ENCODE measurements around the gene SLC4A2.

- TF ChIP-seq CTCF (IDR thresholded peaks at IDR 0.05; ENCODE audit: low read length) (no peak), EZH2 (optimal IDR thresholded peaks at IDR 0.05; ENCODE audit: low read depth, low read length) (no peak), EZH2phosphoT487 (IDR thresholded peaks at IDR 0.05; ENCODE audit: low read length) (no peak)
Observed at GRCh38 chr7:151071032-151071866, 11.9 kb downstream of the SLC4A2 start.

Data from MM.1S (cell line).